ENCODE results near the gene FARS2.
"Not testable (repeated sequence)": the region's sequence is repeated elsewhere in the genome, so short reads cannot be mapped to it uniquely, and the experiment has no call there.

Gene FARS2

DNA sequence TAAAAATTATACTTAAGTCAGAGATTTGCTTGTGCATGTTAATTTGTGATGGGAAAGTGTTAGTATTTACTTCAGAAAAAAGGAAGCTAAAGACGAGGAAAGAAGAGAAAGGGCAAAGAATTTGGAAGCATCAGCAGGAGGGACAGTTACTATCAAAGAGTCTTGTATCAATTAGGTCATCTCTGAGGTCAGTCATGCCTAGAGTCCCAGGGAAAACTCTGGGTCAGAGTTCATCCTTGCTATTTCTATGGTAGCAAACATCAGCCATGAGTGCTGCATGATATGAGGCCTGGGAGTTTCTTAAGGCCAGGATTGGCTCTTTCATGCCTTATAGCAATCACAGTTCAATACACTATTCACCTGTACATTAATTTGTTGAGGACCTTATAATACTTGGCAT lies 292.9 kb downstream of the FARS2 start:
- H3K4me3 ChIP-seq (ENCODE audit: low read depth, low read length): no peak overlapping the region
- TF ChIP-seq, protein P1, sequence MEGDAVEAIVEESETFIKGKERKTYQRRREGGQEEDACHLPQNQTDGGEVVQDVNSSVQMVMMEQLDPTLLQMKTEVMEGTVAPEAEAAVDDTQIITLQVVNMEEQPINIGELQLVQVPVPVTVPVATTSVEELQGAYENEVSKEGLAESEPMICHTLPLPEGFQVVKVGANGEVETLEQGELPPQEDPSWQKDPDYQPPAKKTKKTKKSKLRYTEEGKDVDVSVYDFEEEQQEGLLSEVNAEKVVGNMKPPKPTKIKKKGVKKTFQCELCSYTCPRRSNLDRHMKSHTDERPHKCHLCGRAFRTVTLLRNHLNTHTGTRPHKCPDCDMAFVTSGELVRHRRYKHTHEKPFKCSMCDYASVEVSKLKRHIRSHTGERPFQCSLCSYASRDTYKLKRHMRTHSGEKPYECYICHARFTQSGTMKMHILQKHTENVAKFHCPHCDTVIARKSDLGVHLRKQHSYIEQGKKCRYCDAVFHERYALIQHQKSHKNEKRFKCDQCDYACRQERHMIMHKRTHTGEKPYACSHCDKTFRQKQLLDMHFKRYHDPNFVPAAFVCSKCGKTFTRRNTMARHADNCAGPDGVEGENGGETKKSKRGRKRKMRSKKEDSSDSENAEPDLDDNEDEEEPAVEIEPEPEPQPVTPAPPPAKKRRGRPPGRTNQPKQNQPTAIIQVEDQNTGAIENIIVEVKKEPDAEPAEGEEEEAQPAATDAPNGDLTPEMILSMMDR (IDR thresholded peaks at IDR 0.05; ENCODE audit: low read depth, low read length): no peak

DNA sequence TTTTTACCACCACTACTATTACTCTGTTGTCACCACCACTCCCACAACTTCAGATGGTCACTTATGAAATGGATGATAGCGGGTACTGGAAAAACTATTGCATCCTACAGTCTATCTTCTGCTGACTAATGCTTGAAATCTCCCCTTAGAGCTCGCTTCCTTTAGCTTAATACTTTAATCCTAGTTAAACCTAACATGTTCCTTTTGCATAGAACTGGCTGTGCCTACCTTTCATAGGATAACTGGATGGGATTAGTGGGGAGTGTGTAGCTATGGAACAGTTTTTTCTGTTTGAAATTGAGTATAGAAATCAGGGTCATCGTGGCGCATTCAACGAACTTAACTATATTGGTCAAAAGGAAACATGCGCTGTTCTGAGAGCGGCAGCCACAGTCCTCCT lies 294.7 kb downstream of the FARS2 start:
- H3K4me3 ChIP-seq (ENCODE audit: low read depth, low read length): no peak overlapping the region
- TF ChIP-seq, protein P1 (IDR thresholded peaks at IDR 0.05; ENCODE audit: low read depth, low read length): no peak

DNA sequence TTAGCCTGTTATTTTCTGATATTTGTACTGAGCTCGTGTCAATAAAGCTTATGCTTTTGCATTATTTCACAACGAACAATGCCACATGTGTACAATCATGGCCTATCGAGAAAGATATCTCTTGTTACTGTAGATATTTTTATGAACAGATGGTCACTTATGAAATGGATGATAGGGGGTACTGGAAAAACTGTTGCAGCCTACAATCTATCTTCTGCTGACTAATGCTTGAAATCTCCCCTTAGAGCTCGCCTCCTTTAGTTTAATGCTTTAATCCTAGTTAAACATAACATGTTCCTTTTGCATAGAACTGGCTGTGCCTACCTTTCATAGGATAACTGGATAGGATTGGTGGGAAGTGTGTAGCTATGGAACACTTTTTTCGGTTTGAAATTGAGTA lies 296.2 kb downstream of the FARS2 start:
- H3K4me3 ChIP-seq (ENCODE audit: low read depth, low read length): no peak overlapping the region
- TF ChIP-seq, protein P1 (IDR thresholded peaks at IDR 0.05; ENCODE audit: low read depth, low read length): no peak

DNA sequence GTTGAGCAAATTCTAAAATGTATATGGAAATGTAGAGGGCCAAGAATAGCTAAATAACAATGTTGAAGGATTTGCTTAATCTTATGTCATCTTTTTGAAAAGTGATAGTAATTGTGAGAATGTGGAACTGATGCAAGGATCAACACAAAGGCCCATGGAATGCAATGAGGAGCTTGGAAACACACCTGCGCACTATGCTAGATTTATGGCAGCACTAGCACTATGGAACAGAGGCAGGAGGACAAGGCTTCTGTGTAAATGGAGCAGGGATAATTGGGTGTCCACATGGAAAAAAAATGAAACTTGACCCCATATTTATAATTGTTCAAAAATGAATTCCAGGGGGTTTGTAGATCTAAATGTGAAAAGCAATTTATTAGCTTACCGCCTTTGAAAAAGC lies 298.3 kb downstream of the FARS2 start:
- TF ChIP-seq, protein P1 (IDR thresholded peaks at IDR 0.05; ENCODE audit: low read depth, low read length): no peak
- no peak overlapping the region for H3K4me3 ChIP-seq (ENCODE audit: low read depth, low read length)

DNA sequence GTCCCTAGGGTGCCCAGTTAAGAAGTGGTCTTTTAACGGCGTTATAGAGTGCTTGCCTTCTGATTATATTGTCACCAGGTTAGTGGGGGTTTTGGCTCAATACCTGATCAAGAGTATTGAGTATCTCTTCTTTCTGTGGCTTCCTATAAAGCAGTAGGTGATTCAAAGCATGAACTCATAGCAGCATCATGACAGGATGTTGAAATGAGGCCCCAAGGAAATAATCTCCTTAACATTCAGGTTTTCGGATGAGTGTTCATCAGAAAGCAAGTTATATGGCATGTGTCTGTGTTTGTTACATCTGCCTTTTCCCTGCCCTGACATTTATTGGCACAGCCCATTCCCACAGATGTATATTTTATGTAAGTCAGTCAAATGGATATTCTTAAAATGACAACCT lies 301.0 kb downstream of the FARS2 start:
- no peak overlapping the region for H3K4me3 ChIP-seq (ENCODE audit: low read depth, low read length)
- TF ChIP-seq, protein P1 (IDR thresholded peaks at IDR 0.05; ENCODE audit: low read depth, low read length): no peak

DNA sequence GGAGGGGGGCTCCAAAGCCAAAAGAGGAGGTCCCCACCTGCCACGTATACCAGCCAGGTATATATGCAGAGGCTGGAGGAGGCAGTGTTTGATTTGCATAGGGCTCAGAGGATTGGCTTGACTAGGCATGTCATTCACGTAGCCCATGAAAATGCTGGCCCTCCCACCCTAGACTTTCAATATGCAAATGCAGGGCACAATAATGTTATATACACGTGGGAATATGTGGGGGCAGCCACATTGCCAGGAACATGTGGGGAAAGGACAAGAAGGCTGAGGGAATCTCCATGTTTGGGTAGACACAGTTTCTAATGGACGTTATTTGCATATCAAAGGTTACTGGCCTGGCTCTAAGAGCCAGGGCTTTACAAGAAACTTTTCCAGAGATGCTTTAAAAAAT lies 301.8 kb downstream of the FARS2 start:
- TF ChIP-seq, protein P1 (IDR thresholded peaks at IDR 0.05; ENCODE audit: low read depth, low read length): no peak

DNA sequence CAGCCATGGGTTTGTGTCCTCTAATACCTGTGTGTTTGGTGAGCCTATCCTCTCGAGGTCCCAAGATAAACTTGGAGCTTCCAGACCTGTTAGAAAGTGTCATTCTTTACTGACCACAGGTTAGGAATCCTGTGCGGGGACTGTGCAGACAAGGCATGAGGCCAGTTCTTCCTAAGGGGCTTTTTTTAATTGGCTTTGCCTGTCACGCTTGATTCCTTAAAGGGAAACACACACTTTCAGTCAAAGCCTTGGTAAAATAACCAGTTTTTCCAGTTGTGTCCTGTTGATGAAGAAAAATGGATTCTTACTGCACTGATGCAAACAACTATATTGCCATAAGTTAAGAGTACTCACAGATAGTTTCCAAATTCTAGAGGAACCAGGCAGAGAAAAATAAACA lies 303.4 kb downstream of the FARS2 start:
- not testable (repeated sequence) for H3K4me3 ChIP-seq (ENCODE audit: low read depth, low read length)

More for the DNA sequence above, 301.8 kb downstream of the FARS2 start:
- H3K4me3 ChIP-seq (ENCODE audit: low read depth, low read length): no peak overlapping the region

DNA sequence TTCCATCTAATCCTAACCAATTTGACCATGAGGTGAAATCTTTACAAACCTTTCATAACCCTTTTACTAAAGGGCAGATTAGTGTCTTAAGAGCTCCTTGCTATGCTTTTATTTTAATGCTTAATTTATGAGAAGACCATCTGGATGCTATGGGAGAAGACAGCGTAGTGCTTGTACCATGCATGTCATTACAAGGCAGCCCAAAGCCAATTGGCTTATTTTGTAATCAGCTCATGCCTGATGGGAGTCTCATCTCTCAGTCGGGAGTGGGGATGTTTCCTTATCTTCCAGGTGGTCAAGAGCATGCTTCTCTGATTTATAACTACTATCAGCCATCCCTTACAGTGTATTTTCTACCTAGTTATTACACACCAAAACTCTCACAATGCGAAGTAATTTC lies 304.7 kb downstream of the FARS2 start:
- TF ChIP-seq, protein P1 (IDR thresholded peaks at IDR 0.05; ENCODE audit: low read depth, low read length): no peak
- no peak overlapping the region for H3K4me3 ChIP-seq (ENCODE audit: low read depth, low read length)

Measured in WI38 (cell line).